MM.1S (cell line): ENCODE results near the gene TTBK1.

ENCODE experiments used
- CTCF ChIP-seq: fragments of 300-600 bp; sonication (generic); IDR thresholded peaks from 2 replicates; pipeline ENCODE4 v1.5.1; 2016; ENCODE audit warnings: antibody characterized with exemption, low read length, mixed read lengths
- EZH2 ChIP-seq: fragments of 300-600 bp; sonication (generic); optimal IDR thresholded peaks from 2 replicates; pipeline ENCODE3; 2017; ENCODE audit warnings: low read depth, mild to moderate bottlenecking, antibody characterized with exemption, low read length, mixed read lengths
- EZH2phosphoT487 ChIP-seq: fragments of 300-600 bp; sonication (generic); IDR thresholded peaks from 2 replicates; pipeline ENCODE4 v1.6.1; 2018; ENCODE audit warnings: antibody characterized with exemption, low read length

- TF ChIP-seq EZH2phosphoT487 (no peak), EZH2 (no peak), CTCF (no peak)
Observed at GRCh38 chr6:43265564-43265963, 22.3 kb downstream of the TTBK1 start.
